HG02973 (cell line): Measurements from ENCODE around the gene SLC22A7.

ENCODE experiments used
- ATAC-seq: cut with Tn5 transposase; IDR thresholded peaks from one replicate; pipeline ENCODE4 v1.9.1; 2021; ENCODE audit warnings: moderate library complexity; ENCODE audit not compliant: unreplicated experiment

Gene SLC22A7

DNA sequence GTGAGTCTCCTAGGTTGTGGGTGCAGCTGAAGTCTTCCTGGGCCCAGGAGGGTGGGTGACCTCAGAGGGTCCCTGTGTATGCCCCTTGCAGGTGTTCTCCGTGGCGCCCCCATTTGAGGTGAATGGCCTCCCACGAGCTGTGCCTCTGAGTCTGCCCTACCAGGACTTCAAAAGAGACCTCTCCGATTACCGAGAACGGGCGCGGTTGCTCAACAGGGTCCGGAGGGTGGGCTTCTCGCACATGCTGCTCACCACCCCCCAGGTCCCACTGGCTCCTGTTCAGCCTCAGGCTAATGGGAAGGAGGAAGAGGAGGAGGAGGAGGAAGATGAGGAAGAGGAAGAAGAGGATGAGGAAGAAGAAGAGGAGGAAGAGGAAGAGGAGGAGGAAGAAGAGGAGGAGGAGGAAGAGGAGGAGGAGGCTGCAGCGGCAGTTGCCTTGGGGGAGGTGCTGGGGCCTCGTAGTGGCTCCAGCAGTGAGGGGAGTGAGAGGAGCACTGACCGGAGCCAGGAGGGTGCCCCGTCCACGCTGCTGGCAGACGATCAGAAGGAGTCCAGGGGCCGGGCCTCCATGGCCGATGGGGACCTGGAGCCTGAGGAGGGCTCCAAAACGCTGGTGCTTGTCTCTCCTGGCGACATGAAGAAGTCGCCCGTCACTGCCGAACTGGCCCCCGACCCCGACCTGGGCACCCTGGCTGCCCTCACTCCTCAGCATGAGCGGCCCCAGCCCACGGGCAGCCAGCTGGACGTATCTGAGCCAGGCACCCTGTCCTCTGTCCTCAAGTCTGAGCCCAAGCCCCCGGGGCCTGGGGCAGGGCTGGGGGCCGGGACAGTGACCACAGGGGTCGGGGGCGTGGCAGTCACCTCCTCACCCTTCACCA, 15.2 kb upstream of the SLC22A7 start:
- no peak for ATAC-seq

DNA sequence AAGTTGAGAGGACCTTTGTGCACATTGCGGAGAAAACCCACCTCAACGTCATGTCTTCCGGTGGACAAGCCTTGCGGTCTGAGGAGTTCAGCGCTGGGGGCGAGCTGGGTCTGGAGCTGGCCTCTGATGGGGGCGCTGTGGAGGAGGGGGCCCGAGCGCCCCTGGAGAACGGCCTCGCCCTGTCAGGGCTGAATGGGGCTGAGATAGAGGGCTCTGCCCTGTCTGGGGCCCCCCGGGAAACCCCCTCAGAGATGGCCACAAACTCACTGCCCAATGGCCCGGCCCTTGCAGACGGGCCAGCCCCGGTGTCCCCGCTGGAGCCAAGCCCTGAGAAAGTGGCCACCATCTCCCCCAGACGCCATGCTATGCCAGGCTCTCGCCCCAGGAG, 14.6 kb upstream of the SLC22A7 start:
- no peak for ATAC-seq

GRCh38 chr6:43283905-43284304, 14.2 kb upstream of the SLC22A7 start:
- no peak for ATAC-seq

GRCh38 chr6:43284991-43285781, 12.9 kb upstream of the SLC22A7 start:
- ATAC-seq: no peak

- no peak for ATAC-seq
Observed at GRCh38 chr6:43285832-43286231, 12.2 kb upstream of the SLC22A7 start.

- ATAC-seq: no peak
Observed at GRCh38 chr6:43286456-43286979, 11.5 kb upstream of the SLC22A7 start.

GRCh38 chr6:43286980-43287716, 10.9 kb upstream of the SLC22A7 start:
- ATAC-seq: no peak

- ATAC-seq: no peak
Observed at GRCh38 chr6:43287717-43288679, 10.1 kb upstream of the SLC22A7 start.

GRCh38 chr6:43290339-43290904, 7.6 kb upstream of the SLC22A7 start:
- no peak for ATAC-seq

- no peak for ATAC-seq
Observed at GRCh38 chr6:43290905-43291355, 7.1 kb upstream of the SLC22A7 start.

- no peak for ATAC-seq
Observed at GRCh38 chr6:43291708-43292107, 6.4 kb upstream of the SLC22A7 start.

DNA sequence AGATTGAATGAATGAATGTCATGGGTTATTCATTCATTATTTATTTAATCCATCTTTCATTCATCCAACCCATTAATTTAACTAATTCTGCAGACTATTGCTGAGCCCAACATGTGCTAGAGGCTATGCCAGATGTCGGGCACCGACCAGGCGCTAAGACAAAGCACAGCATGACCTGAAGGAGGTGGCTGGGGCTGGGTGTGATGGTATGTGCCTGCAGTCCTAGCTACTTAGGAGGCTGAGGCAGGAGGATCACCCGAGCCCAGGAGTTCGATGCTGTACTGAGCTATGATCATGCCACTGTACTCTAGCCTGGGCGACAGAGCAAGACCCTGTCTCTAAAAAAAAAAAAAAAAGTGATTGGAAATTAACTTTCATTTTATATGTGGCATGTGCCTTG, 5.7 kb upstream of the SLC22A7 start:
- ATAC-seq: no peak

DNA sequence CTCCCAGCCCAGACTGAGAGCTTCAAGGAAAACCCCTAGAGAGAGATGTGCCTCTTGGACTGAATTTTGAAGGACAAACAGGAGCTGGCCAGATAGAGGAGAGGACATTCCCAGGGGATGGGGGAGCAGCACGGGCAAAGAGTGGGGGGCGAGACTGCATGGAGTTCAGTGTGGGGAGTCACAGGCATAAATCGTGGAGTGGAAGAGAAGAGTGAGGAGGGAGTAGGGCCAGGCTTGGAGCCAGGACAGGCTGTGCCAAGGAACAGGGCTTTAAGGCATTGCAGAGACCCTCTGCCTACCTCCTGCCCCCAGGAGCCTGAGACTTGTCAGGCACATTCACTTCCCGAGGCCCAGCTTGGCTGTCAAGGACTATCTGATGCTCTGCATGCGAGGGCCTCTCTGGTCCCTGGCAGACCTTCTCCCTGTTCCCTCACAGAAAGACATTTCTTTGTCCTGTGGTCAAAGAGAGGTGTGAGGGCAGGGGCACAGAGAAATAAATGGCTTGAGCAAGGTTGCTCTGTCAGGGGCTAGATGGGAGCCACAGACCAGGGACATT, 5.2 kb upstream of the SLC22A7 start:
- ATAC-seq: no peak

- ATAC-seq: no peak
Observed at GRCh38 chr6:43293698-43294097, 4.4 kb upstream of the SLC22A7 start.

DNA sequence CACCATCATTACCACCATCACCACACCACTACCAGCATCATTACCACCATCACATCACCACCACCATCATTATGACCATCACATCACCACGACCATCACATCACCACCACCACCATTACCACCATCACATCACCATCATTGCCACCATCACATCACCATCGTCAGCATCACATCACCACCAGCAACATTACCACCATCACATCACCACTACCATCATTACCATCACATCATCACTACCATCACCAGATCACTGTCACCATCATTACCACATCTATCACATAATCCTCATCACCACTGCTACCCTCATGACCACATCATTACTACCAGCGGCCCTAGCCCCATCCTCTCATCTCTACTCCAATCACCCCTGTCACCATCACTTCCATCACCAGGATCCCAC, 3.5 kb upstream of the SLC22A7 start:
- ATAC-seq: no peak

DNA sequence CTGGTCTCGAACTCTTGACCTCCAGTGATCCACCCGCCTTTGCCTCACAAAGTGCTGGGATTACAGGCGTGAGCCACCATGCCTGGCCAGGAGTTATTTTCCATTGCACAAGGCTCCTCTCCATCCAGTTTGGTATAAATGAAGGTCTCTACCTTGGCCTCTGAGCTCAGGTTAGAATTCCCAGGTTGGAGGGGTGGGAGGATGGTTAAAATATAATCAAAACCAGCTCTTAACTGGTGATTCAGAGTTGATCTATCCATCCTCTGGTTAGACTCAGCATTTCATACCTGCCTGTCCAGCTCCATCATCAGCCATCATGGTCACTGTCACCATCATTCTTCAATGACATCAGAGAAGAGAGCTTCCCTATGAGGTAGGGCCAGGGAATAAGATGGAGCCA, 2.6 kb upstream of the SLC22A7 start:
- ATAC-seq: no peak

DNA sequence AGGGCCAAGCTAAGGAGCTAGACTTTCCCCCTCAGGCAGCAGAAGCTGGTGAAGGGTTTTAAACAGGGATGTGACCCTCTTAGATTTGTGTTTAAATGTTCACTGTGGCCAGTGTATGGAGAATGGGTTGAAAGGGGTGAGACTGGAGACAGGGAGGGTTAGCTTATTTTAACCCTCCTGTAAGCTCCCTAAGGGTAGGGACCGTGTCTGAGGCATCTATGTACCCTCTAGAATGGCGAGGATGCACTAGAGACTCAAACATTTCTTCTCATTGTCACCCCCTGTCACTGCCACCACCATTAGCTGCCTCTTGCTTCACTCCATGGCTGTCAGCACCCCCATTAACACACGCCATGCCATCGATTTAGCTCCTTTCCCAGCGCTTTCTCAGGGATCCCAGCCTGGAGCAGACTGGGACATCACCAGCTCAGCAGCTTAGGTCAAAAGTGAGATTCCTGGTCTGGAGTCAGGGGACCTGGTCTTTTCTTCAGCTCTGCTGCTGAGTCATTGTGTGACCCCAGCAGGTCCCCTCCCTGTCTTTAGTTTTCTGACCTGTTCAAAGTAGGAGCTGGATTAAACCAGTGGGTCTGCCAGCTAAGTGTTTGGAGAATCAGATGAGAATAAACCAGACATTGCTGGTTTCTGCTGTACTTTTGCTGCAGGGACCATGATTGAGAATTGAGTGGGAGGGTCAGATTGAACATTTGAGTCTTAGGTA, 1.1 kb upstream of the SLC22A7 start:
- ATAC-seq: no peak

DNA sequence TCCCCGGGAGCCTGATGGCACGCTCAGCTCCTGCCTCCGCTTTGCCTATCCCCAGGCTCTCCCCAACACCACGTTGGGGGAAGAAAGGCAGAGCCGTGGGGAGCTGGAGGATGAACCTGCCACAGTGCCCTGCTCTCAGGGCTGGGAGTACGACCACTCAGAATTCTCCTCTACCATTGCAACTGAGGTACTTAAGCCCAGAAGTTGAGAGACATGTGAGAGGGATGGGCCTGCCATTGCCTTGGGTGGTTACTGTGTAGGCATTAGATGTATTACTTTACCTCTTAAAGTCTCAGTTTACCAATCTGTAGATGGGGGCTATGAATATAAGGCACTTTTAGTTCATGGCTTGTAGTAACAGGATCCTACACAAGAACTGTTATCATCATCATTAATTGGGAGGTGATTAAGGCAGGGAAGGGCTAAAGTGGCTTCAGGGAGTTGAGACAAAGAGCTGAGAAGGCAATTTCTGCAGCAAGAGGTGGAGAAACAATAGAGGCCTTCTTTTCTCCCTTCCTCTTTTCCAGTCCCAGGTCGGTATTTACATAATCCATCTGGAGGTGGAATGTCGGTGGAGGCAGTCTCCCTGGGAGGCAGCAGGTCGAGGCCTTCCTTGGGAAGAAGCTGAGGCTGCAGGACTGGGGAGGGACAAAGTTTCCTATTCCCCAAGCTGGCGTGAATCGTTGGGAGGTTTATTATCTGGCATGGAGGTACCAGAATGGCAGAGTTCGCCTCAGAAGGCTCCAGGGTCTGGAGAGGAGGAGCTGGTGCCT, 691 bp downstream of the SLC22A7 start:
- ATAC-seq: no peak
